ENCODE results near the gene CD82. TPM values are rescaled to one million over a fixed set of nuclear protein-coding genes. Genes with fewer than 3 reads are reported as not detected.
"Not testable (repeated sequence)": the region's sequence is repeated elsewhere in the genome, so short reads cannot be mapped to it uniquely, and the experiment has no call there.

Gene CD82
- total and polyA plus RNA-seq, 8 donors: 26.5 to 64.6 (median 32.5) TPM

GRCh38 chr11:44638032-44638431, 72.6 kb downstream of the CD82 start:
- H3K36me3 ChIP-seq: no peaks in the 10 kb centered on the region
- DNase-seq (peak in 1 of 6 donors; percentile 4), FAIRE-seq (no peak), ATAC-seq (no peak)
- intact Hi-C loops (cut with DNase I): no loop called here
- no peak overlapping the region for H3K27ac ChIP-seq
- 63 to 65% methylated on average over 7 of the region's 7 CpGs for WGBS, 2 donors
- TF ChIP-seq CTCF (IDR thresholded peaks at IDR 0.05): no peak
- no peaks in the 10 kb centered on the region for H3K9me3 ChIP-seq
- peaks cover 0 to 7% (median 0%) of the 10 kb centered on the region in 3 donors for H3K4me1 ChIP-seq
- no peaks in the 10 kb centered on the region for H3K27me3 ChIP-seq
- no peak overlapping the region for H3K4me3 ChIP-seq

- H3K9me3 ChIP-seq: no peaks in the 10 kb centered on the region
- no peak for FAIRE-seq
These were observed 77.8 kb downstream of the CD82 start for GRCh38 chr11:44643217-44643616.

GRCh38 chr11:44645827-44646226, 80.4 kb downstream of the CD82 start:
- Histone ChIP-seq H3K4me3 (no peak overlapping the region), H3K4me1 (no peaks in the 10 kb centered on the region), H3K27me3 (no peaks in the 10 kb centered on the region), H3K9me3 (no peaks in the 10 kb centered on the region), H3K36me3 (no peaks in the 10 kb centered on the region), H3K27ac (no peak overlapping the region)
- 49 to 65% methylated on average over 3 of the region's 3 CpGs for WGBS, 2 donors
- ATAC-seq (no peak), FAIRE-seq (no peak), DNase-seq (no peak)
- intact Hi-C loops (cut with DNase I): no loop called here
- TF ChIP-seq CTCF (IDR thresholded peaks at IDR 0.05): no peak

More at GRCh38 chr11:44643217-44643616, 77.8 kb downstream of the CD82 start:
- intact Hi-C loops (cut with DNase I): no loop called here
- no peaks in the 10 kb centered on the region for H3K4me1 ChIP-seq
- H3K36me3 ChIP-seq: no peaks in the 10 kb centered on the region
- ATAC-seq (no peak), DNase-seq (no peak)
- TF ChIP-seq CTCF (IDR thresholded peaks at IDR 0.05): no peak
- no peak overlapping the region for H3K27ac ChIP-seq
- no peaks in the 10 kb centered on the region for H3K27me3 ChIP-seq
- WGBS, 2 donors: 39 to 47% methylated on average over 1 of the region's 1 CpG
- H3K4me3 ChIP-seq: no peak overlapping the region

- H3K9me3 ChIP-seq; ATAC-seq; H3K27ac ChIP-seq; FAIRE-seq; DNase-seq; H3K36me3 ChIP-seq; H3K27me3 ChIP-seq; H3K4me1 ChIP-seq; intact Hi-C loops (cut with DNase I); H3K4me3 ChIP-seq: not testable (repeated sequence)
- WGBS, 2 donors: 52 to 68% methylated on average over 6 of the region's 6 CpGs
These were observed 81.9 kb downstream of the CD82 start for GRCh38 chr11:44647255-44647955.

- 56 to 60% methylated on average over 1 of the region's 1 CpG for WGBS, 2 donors
- no peak for FAIRE-seq
- TF ChIP-seq CTCF (IDR thresholded peaks at IDR 0.05): no peak
- no peak overlapping the region for H3K4me3 ChIP-seq
- no peak for ATAC-seq
- DNase-seq: no peak
- no peaks in the 10 kb centered on the region for H3K4me1 ChIP-seq
- H3K36me3 ChIP-seq: no peaks in the 10 kb centered on the region
- no peak overlapping the region for H3K27ac ChIP-seq
- no peaks in the 10 kb centered on the region for H3K27me3 ChIP-seq
- H3K9me3 ChIP-seq: no peaks in the 10 kb centered on the region
- intact Hi-C loops (cut with DNase I): no loop called here
These were observed 82.6 kb downstream of the CD82 start for GRCh38 chr11:44648109-44648508.
